Tibial nerve (tissue), 4 donors: Measurements from ENCODE around the gene RCAN2. TPM values are rescaled to one million over a fixed set of nuclear protein-coding genes. Genes with fewer than 3 reads are reported as not detected.
A peak's percentile ranks its signal among the peaks of the same experiment; 100 is the strongest.

Source experiments
- DNase-seq, 2 donors: peaks; one replicate each; pipeline ENCODE4 v3.0.0-alpha.2; 2019; ENCODE audit warnings: low spot score in 2 of 2
- H3K27ac ChIP-seq, 4 donors: fragments of 200-600 bp; sonication (generic) in 3 of 4; one replicate each; pipeline ENCODE4 v1.5.1; 2017 to 2019; ENCODE audit warnings: mild to moderate bottlenecking in 1 of 4
- H3K27me3 ChIP-seq, 2 donors: fragments of 200-600 bp; sonication (generic) in 1 of 2; one replicate each; pipeline versions ENCODE4 v1.5.1 to v1.6.0; 2017 to 2019
- H3K36me3 ChIP-seq, 3 donors: fragments of 200-600 bp; sonication (generic); one replicate each; pipeline ENCODE4 v1.5.1; 2018 to 2019
- H3K4me1 ChIP-seq, 4 donors: fragments of 200-600 bp; sonication (generic) in 3 of 4; one replicate each; pipeline ENCODE4 v1.5.1; 2017 to 2019
- H3K4me3 ChIP-seq, 4 donors: fragments of 200-600 bp; sonication (generic) in 3 of 4; one replicate each; pipeline ENCODE4 v1.5.1; 2017 to 2019; ENCODE audit warnings: mild to moderate bottlenecking in 1 of 4, moderate library complexity in 1 of 4
- H3K9me3 ChIP-seq, 4 donors: fragments of 200-600 bp; sonication (generic) in 3 of 4; one replicate each; pipeline ENCODE4 v1.5.1; 2017 to 2019
- CTCF ChIP-seq, 5 experiments: fragments of 200-600 bp in 3 of 5; fragments of 450-650 bp in 2 of 5; sonication (generic) in 3 of 5; IDR thresholded peaks; one replicate each; pipeline ENCODE4 v1.5.1; 2016 to 2019; ENCODE audit warnings: antibody characterized with exemption in 5 of 5, mild to moderate bottlenecking in 3 of 5, moderate library complexity in 2 of 5
- EP300 ChIP-seq, 2 donors: sonication (generic); formaldehyde crosslinking; IDR thresholded peaks; one replicate each; pipeline ENCODE4 v1.6.1; 2017; ENCODE audit warnings: antibody characterized with exemption in 2 of 2, mild to moderate bottlenecking in 1 of 2
- POLR2A ChIP-seq, 2 donors: fragments of 450-650 bp; IDR thresholded peaks; one replicate each; pipeline ENCODE4 v1.6.1; 2017; ENCODE audit warnings: antibody characterized with exemption in 2 of 2, mild to moderate bottlenecking in 2 of 2, moderate library complexity in 2 of 2
- WGBS, 2 donors: methylation state at CpG; one replicate each; pipeline ENCODE4 v1.1.5; 2018; 5-methylcytosine and 5-hydroxymethylcytosine counted together
- total RNA-seq, 4 donors: library from RNA; depleted of rRNA; stranded (reverse); fragments of >200 nt; gene quantifications; one replicate each; pipeline ENCODE4 v1.1.0, GENCODE V29; 2016

Gene RCAN2
- total RNA-seq, 4 donors from 2014 or later = 6.6 to 19.4 (median 15.0) TPM

GRCh38 chr6:46189726-46190125 is 301.5 kb downstream of the RCAN2 start:
- no peaks in the 10 kb centered on the region for H3K27me3 ChIP-seq
- H3K36me3 ChIP-seq = no peaks in the 10 kb centered on the region
- peaks cover 0 to 7% (median 0%) of the 10 kb centered on the region in 4 donors for H3K4me1 ChIP-seq
- H3K4me3 ChIP-seq = no peak overlapping the region
- no peaks in the 10 kb centered on the region for H3K9me3 ChIP-seq
- 95% methylated on average over 4 of the region's 4 CpGs for WGBS, 2 donors
- TF ChIP-seq EP300 (IDR thresholded peaks at IDR 0.05) (no peak), POLR2A (IDR thresholded peaks at IDR 0.05) (no peak), CTCF (IDR thresholded peaks at IDR 0.05) (no peak)
- H3K27ac ChIP-seq = no peak overlapping the region
- DNase-seq = no peak

GRCh38 chr6:46186583-46186982 is 304.7 kb downstream of the RCAN2 start:
- Histone ChIP-seq H3K27ac (peak overlapping the region in 1 of 4 donors; percentile 1), H3K4me1 (peaks cover 0 to 12% (median 0%) of the 10 kb centered on the region in 4 donors), H3K9me3 (no peaks in the 10 kb centered on the region), H3K4me3 (no peak overlapping the region), H3K27me3 (no peaks in the 10 kb centered on the region), H3K36me3 (no peaks in the 10 kb centered on the region)
- DNase-seq = no peak
- 34 to 48% methylated on average over 1 of the region's 1 CpG for WGBS, 2 donors
- TF ChIP-seq CTCF (IDR thresholded peaks at IDR 0.05) = no peak
- no peak for TF ChIP-seq POLR2A (IDR thresholded peaks at IDR 0.05)
- no peak for TF ChIP-seq EP300 (IDR thresholded peaks at IDR 0.05)

- H3K27ac ChIP-seq = no peak overlapping the region
- H3K27me3 ChIP-seq = no peaks in the 10 kb centered on the region
- DNase-seq = peak in 1 of 2 donors; percentile 35
- H3K36me3 ChIP-seq = no peaks in the 10 kb centered on the region
- H3K9me3 ChIP-seq = no peaks in the 10 kb centered on the region
- TF ChIP-seq POLR2A (IDR thresholded peaks at IDR 0.05) (no peak), EP300 (IDR thresholded peaks at IDR 0.05) (no peak), CTCF (IDR thresholded peaks at IDR 0.05) (no peak)
- peaks cover 0 to 12% (median 0%) of the 10 kb centered on the region in 4 donors for H3K4me1 ChIP-seq
- H3K4me3 ChIP-seq = no peak overlapping the region
- 44 to 49% methylated on average over 4 of the region's 4 CpGs for WGBS, 2 donors
These were observed 307.1 kb downstream of the RCAN2 start for GRCh38 chr6:46184114-46184513.

- Histone ChIP-seq H3K4me1 (peaks cover 0 to 6% (median 0%) of the 10 kb centered on the region in 4 donors), H3K9me3 (no peaks in the 10 kb centered on the region), H3K27ac (no peak overlapping the region), H3K4me3 (no peak overlapping the region), H3K27me3 (peaks cover 0 to 2% of the 10 kb centered on the region in 2 donors), H3K36me3 (no peaks in the 10 kb centered on the region)
- no peak for TF ChIP-seq POLR2A (IDR thresholded peaks at IDR 0.05)
- WGBS, 2 donors = 84% methylated on average over 3 of the region's 3 CpGs
- DNase-seq = no peak
These were observed 315.3 kb downstream of the RCAN2 start for GRCh38 chr6:46175976-46176375.

- WGBS, 2 donors = 91 to 94% methylated on average over 4 of the region's 4 CpGs
- Histone ChIP-seq H3K4me1 (peaks cover 0 to 11% (median 0%) of the 10 kb centered on the region in 4 donors), H3K36me3 (no peaks in the 10 kb centered on the region), H3K27me3 (peaks cover 0 to 5% of the 10 kb centered on the region in 2 donors), H3K27ac (no peak overlapping the region), H3K4me3 (no peak overlapping the region), H3K9me3 (no peaks in the 10 kb centered on the region)
- no peak for DNase-seq
- TF ChIP-seq POLR2A (IDR thresholded peaks at IDR 0.05) (no peak), CTCF (IDR thresholded peaks at IDR 0.05) (no peak), EP300 (IDR thresholded peaks at IDR 0.05) (no peak)
These were observed 315.8 kb downstream of the RCAN2 start for GRCh38 chr6:46175446-46175845.

GRCh38 chr6:46174904-46175303 is 316.3 kb downstream of the RCAN2 start:
- 69 to 73% methylated on average over 3 of the region's 3 CpGs for WGBS, 2 donors
- Histone ChIP-seq H3K9me3 (no peaks in the 10 kb centered on the region), H3K4me1 (peaks cover 0 to 17% (median 0%) of the 10 kb centered on the region in 4 donors), H3K27me3 (peaks cover 0 to 5% of the 10 kb centered on the region in 2 donors), H3K27ac (no peak overlapping the region), H3K4me3 (no peak overlapping the region), H3K36me3 (no peaks in the 10 kb centered on the region)
- TF ChIP-seq POLR2A (IDR thresholded peaks at IDR 0.05) = no peak
- TF ChIP-seq CTCF (IDR thresholded peaks at IDR 0.05) = no peak
- TF ChIP-seq EP300 (IDR thresholded peaks at IDR 0.05) = no peak
- DNase-seq = no peak
